Esophagus muscularis mucosa (tissue), 4 donors: Measurements from ENCODE around the gene TAF1L. TPM values are rescaled to one million over a fixed set of nuclear protein-coding genes. Genes with fewer than 3 reads are reported as not detected.

Experiments used
- DNase-seq: peaks from one replicate; pipeline ENCODE4 v3.0.0-alpha.2; 2017; ENCODE audit errors: extremely low spot score
- H3K27ac ChIP-seq, 4 donors: fragments of 200-600 bp; sonication (generic); replicated peaks in 1 of 4; 1 replicate in 3 of 4; 2 replicates in 1 of 4; pipeline ENCODE4 v1.5.1; 2016 to 2019; ENCODE audit warnings: mild to moderate bottlenecking in 1 of 4
- H3K27me3 ChIP-seq, 4 donors: fragments of 200-600 bp; sonication (generic); one replicate each; pipeline versions ENCODE4 v1.5.1 to v1.6.0; 2016 to 2019
- H3K36me3 ChIP-seq, 4 donors: fragments of 200-600 bp; sonication (generic); one replicate each; pipeline ENCODE4 v1.5.1; 2016 to 2019
- H3K4me1 ChIP-seq, 4 donors: fragments of 200-600 bp; sonication (generic); one replicate each; pipeline ENCODE4 v1.5.1; 2016 to 2019
- H3K4me3 ChIP-seq, 4 donors: fragments of 200-600 bp; sonication (generic); 1 replicate in 2 of 4; 2 replicates in 2 of 4; pipeline ENCODE4 v1.5.1; 2016 to 2019; ENCODE audit warnings: mild to moderate bottlenecking in 4 of 4, moderate library complexity in 1 of 4
- H3K9me3 ChIP-seq, 4 donors: fragments of 200-600 bp; sonication (generic); 1 replicate in 3 of 4; 2 replicates in 1 of 4; pipeline ENCODE4 v1.5.1; 2016 to 2019
- CTCF ChIP-seq, 3 experiments: fragments of 200-600 bp in 2 of 3; fragments of 450-650 bp in 1 of 3; sonication (generic) in 2 of 3; IDR thresholded peaks; one replicate each; pipeline ENCODE4 v1.5.1; 2017 to 2019; ENCODE audit warnings: antibody characterized with exemption in 3 of 3, mild to moderate bottlenecking in 2 of 3, moderate library complexity in 1 of 3
- EP300 ChIP-seq: sonication (generic); formaldehyde crosslinking; IDR thresholded peaks from one replicate; pipeline ENCODE4 v1.6.1; 2017; ENCODE audit warnings: antibody characterized with exemption
- POLR2A ChIP-seq: fragments of 450-650 bp; IDR thresholded peaks from one replicate; pipeline ENCODE4 v1.6.1; 2017; ENCODE audit warnings: antibody characterized with exemption, moderate library complexity, mild to moderate bottlenecking, low read depth
- POLR2AphosphoS5 ChIP-seq, 2 donors: sonication (generic); formaldehyde crosslinking; IDR thresholded peaks; one replicate each; pipeline ENCODE4 v1.6.1; 2017; ENCODE audit warnings: antibody characterized with exemption in 2 of 2
- WGBS: methylation state at CpG from one replicate; pipeline ENCODE4 v1.1.5; 2018; 5-methylcytosine and 5-hydroxymethylcytosine counted together
- intact Hi-C: fragments of 100-400 bp; cut with DNase I; formaldehyde crosslinking; loops from one replicate; pipeline ENCODE4 v1.15.1; 2023
- total RNA-seq, 4 donors: library from RNA; depleted of rRNA; stranded (reverse); fragments of >200 nt; gene quantifications; one replicate each; pipeline versions ENCODE4 v1.1.0 to v1.2.1, GENCODE V29; 2016

The TAF1L gene
- total RNA-seq: not detected

DNA sequence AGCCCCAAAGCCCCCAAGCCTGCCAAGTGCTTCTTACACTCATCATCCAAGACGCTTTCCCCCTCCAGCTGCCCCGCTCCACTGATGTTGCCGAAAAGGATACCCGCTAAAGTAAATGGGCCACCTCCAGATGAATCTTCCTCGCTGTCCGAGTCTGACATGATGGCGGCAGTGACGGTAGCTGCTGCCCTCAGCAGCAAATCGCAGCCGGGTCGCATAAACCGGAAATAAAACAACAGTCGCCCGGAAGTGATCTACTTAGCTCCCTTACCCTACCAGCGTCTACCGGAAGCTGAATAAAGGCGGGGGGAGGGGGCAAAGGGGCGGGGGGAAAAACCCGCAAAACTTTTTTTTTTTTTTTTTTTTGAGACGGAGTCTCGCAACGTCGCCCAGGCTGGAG is at the start of gene TAF1L:
TSS of gene TAF1L (minus strand) at position 308 of the 400 bp plus-strand sequence. CDS start at position 218, 90 bp downstream.
- 93% methylated on average over 23 of the region's 23 CpGs for WGBS
- Histone ChIP-seq H3K4me1 (no peaks in the 10 kb centered on the region), H3K27me3 (no peaks in the 10 kb centered on the region), H3K4me3 (no peak within 1 kb of the TSS), H3K9me3 (no peaks in the 10 kb centered on the region), H3K27ac (no peak within 1 kb of the TSS), H3K36me3 (no peaks in the 10 kb centered on the region)
- TF ChIP-seq CTCF (IDR thresholded peaks at IDR 0.05) (no peak), POLR2A (no peak), EP300 (no peak), POLR2AphosphoS5 (IDR thresholded peaks at IDR 0.05) (no peak)
- DNase-seq: no peak
- intact Hi-C loops: no loop called here

DNA sequence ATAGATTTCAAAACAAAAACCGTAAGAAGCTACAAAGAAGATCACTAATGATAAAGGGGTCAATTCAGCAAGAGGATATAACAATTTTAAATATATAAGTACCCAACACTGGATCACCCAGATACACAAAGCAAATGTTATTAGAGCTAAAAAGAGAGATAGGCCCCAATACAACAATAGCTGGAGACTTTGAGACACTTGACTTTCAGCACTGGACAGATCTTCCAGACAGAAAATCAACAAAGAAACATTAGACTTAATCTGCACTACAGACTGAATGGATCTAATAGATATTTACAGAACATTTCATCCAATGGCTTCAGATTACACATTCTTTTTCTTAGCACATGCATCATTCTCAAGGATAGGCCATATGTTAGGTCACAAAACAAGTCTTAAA is 46.3 kb upstream of the TAF1L start:
- 87% methylated on average over 1 of the region's 1 CpG for WGBS
- DNase-seq: no peak
- Histone ChIP-seq H3K36me3 (no peaks in the 10 kb centered on the region), H3K4me1 (no peaks in the 10 kb centered on the region), H3K4me3 (no peak overlapping the region), H3K27me3 (no peaks in the 10 kb centered on the region), H3K9me3 (peaks cover 0 to 25% (median 22%) of the 10 kb centered on the region in 4 donors), H3K27ac (no peak overlapping the region)
- no peak for TF ChIP-seq POLR2AphosphoS5 (IDR thresholded peaks at IDR 0.05)
- intact Hi-C loops: no loop called here

DNA sequence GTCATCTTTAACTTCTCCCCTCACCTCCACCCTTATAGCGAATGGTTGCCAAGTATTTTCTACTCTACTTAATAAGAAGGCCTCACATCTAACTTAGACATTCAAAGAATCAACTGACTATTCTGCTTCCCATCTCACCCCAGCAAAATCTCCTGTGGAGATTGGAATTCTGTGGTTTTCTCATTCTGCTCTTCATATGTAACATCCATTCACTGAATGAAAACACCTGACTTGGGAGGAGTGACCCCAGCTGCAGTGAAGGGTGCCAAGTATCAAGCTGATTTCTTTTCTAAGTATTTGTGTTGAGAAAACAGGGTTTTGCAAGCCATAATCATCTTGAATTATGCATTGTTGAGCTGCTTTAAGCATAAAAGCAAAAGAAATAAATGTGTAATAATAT is 42.5 kb upstream of the TAF1L start:
- TF ChIP-seq POLR2A (no peak), POLR2AphosphoS5 (IDR thresholded peaks at IDR 0.05) (no peak), EP300 (no peak), CTCF (IDR thresholded peaks at IDR 0.05) (no peak)
- intact Hi-C loops: no loop called here
- no peak for DNase-seq
- Histone ChIP-seq H3K4me1 (no peaks in the 10 kb centered on the region), H3K4me3 (no peak overlapping the region), H3K36me3 (no peaks in the 10 kb centered on the region), H3K27me3 (no peaks in the 10 kb centered on the region), H3K9me3 (peaks cover 0 to 11% (median 7%) of the 10 kb centered on the region in 4 donors), H3K27ac (no peak overlapping the region)
- 81% methylated on average over 1 of the region's 1 CpG for WGBS

DNA sequence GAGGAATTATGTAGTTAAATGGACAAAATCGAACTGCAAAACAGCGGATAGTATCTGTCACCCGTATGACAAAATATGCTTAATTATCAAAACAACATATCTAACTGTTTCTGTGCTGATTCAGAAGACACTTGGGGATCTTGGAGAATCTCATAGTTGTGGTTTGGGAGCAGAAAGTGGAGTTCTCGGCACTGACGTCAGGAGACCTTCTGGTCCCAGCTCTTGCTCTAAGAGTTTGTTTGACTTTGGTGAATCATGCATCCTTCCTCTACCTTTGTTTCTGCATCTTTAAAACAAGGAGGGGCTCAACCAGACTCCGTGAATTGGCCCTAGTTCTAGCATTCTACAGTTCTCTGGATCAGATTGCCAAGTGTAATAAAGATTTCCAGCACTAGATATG is 37.0 kb upstream of the TAF1L start:
- WGBS: 82% methylated on average over 6 of the region's 6 CpGs

GRCh38 chr9:32671333-32671732 is 35.9 kb upstream of the TAF1L start:
- intact Hi-C loops: no loop called here
- no peak for TF ChIP-seq CTCF (IDR thresholded peaks at IDR 0.05)
- TF ChIP-seq POLR2A: no peak
- no peak for TF ChIP-seq EP300
- TF ChIP-seq POLR2AphosphoS5 (IDR thresholded peaks at IDR 0.05): no peak
- WGBS: 83% methylated on average over 1 of the region's 1 CpG

More for the DNA sequence above, 37.0 kb upstream of the TAF1L start:
- intact Hi-C loops: no loop called here
- Histone ChIP-seq H3K27ac (no peak overlapping the region), H3K27me3 (no peaks in the 10 kb centered on the region), H3K9me3 (no peaks in the 10 kb centered on the region), H3K36me3 (no peaks in the 10 kb centered on the region), H3K4me1 (no peaks in the 10 kb centered on the region), H3K4me3 (no peak overlapping the region)
- no peak for DNase-seq
- TF ChIP-seq POLR2A (no peak), POLR2AphosphoS5 (IDR thresholded peaks at IDR 0.05) (no peak), EP300 (no peak), CTCF (IDR thresholded peaks at IDR 0.05) (no peak)

More at GRCh38 chr9:32671333-32671732, 35.9 kb upstream of the TAF1L start:
- Histone ChIP-seq H3K27ac (no peak overlapping the region), H3K4me3 (no peak overlapping the region), H3K36me3 (no peaks in the 10 kb centered on the region), H3K9me3 (no peaks in the 10 kb centered on the region), H3K27me3 (no peaks in the 10 kb centered on the region), H3K4me1 (no peaks in the 10 kb centered on the region)
- DNase-seq: no peak
